Subcutaneous adipose tissue (tissue), 4 donors: ENCODE results near the gene EYS. TPM values are rescaled to one million over a fixed set of nuclear protein-coding genes. Genes with fewer than 3 reads are reported as not detected.

ENCODE experiments used
- CTCF ChIP-seq: fragments of 450-650 bp; IDR thresholded peaks from one replicate; pipeline ENCODE4 v1.5.1; 2016; ENCODE audit warnings: low read depth, mild to moderate bottlenecking, control low read depth, antibody characterized with exemption, moderate library complexity
- total RNA-seq, 4 donors: library from RNA; depleted of rRNA; stranded (reverse); fragments of >200 nt; gene quantifications; one replicate each; pipeline ENCODE4 v1.1.0, GENCODE V29; 2016

EYS gene
- total RNA-seq, 4 donors from 2014 or later: 0.17 to 3.8 (median 0.82) TPM

GRCh38 chr6:65633501-65633900 lies 73.5 kb downstream of the EYS start:
- no peak for TF ChIP-seq CTCF

- TF ChIP-seq CTCF: no peak
Observed at GRCh38 chr6:65631711-65632110, 75.3 kb downstream of the EYS start.

GRCh38 chr6:65627015-65627414 lies 80.0 kb downstream of the EYS start:
- no peak for TF ChIP-seq CTCF

GRCh38 chr6:65623566-65623965 lies 83.5 kb downstream of the EYS start:
- no peak for TF ChIP-seq CTCF

GRCh38 chr6:65610746-65611145 lies 96.3 kb downstream of the EYS start:
- TF ChIP-seq CTCF: no peak

GRCh38 chr6:65595540-65595939 lies 111.5 kb downstream of the EYS start:
- no peak for TF ChIP-seq CTCF

- no peak for TF ChIP-seq CTCF
Observed at GRCh38 chr6:65570340-65570739, 136.7 kb downstream of the EYS start.
